IPS DF 19.7 (cell line): ENCODE data around the gene CENPX.

Experiments used
- DNase-seq: peaks from one replicate; pipeline ENCODE4 v3.0.0-alpha.2; 2013; ENCODE audit warnings: low read depth, low spot score

Gene CENPX

GRCh38 chr17:81980707-81981343 lies 41.9 kb downstream of the CENPX start:
- no peak for DNase-seq

DNA sequence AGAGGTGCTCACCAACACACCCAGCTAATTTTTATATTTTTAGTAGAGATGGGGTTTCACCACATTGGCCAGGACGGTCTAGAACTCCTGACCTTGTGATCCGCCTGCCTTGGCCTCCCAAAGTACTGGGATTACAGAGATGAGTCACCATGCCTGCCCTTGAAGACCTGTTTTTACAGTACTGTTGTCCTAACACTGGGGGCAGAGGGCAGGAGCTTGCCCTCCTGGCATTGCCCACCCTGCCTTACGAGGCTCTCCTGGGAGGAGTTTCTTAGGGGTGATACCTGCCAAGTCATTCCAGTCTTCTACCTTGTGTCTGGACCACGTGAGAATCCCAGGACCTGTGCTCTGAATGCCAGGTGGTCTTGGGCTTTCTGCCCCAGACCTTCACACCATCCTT lies 42.6 kb downstream of the CENPX start:
- DNase-seq, result no peak

DNA sequence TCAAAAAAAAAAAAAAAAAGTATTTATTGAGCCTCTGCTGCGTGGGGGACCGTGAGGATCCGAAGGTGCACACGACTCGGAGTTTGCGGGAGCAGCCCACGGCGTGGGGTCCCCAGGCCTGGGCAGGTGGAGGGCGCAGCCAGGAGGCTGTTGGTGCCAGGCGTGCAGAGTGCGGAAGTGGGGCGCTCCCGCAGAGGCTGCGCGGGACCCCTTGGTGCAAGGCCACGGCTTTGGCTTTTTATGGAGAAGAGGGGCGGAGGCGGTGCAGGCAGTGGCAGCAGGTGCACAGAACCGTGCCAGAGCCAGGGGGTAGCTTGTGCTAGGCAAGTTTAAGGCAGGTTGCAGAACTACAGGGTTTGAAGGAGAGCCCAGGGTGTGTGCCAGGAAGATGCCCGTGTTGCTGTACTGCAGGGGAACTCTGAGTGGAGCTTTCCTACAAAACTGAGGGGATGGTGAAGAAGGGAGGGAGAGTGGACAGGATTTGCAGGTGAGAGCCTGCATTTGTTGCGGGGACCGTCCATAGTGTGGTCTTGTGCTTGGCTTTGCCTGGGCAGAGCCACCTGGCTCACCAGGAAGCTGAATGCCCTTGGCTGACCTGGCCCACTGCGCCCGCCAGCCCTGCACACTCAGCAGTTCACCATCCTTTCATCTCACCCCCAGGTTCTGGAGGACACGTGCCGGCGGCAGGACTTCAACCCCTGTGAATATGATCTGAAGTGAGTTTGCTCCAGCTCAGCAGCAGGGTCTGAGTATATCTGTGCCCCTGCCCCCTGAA lies 44.0 kb downstream of the CENPX start:
- no peak for DNase-seq

DNA sequence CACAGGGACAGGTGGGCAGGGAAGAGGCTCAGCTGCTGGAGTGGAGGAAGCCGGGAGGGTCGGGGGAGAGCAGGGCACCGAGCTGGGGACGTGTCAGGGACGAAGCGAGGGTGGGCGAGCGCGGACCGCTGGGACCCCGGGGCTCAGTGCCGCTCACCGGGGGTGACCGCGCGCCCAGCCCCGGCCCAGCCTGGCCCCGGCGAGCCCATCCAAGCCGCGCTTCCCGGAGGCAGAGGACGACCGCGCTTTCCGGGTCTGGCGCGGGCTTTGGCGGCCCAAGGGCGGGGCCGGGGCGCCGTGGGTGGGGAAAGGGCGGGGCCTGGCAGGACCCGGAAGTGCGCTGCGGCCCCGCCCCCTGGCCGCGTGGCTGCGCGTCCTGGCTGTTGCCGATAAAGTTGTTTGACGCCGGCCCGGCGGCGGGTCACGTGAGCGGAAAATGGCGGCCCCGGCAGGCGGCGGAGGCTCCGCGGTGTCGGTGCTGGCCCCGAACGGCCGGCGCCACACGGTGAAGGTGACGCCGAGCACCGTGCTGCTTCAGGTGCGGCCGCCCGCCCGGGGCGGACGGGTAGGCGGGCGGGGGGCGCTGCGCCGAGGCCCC lies 45.4 kb downstream of the CENPX start, which contains the start of gene ASPSCR1:
ASPSCR1 (plus strand) TSS at position 419 of the 598 bp plus-strand sequence; CDS start at position 437, 18 bp downstream.
- no peak for DNase-seq

GRCh38 chr17:81976332-81977210 lies 46.1 kb downstream of the CENPX start:
- DNase-seq, result no peak

GRCh38 chr17:81973432-81973831 lies 49.2 kb downstream of the CENPX start:
- no peak for DNase-seq

- no peak for DNase-seq
Observed at GRCh38 chr17:81968850-81969812, 53.5 kb downstream of the CENPX start.
